GM18873 (cell line): ENCODE measurements around the gene MANF.

Experiments used
- ATAC-seq: cut with Tn5 transposase; IDR thresholded peaks from one replicate; pipeline ENCODE4 v1.9.1; 2021; ENCODE audit warnings: mild to moderate bottlenecking, moderate library complexity, moderate number of reproducible peaks; ENCODE audit not compliant: unreplicated experiment, low FRiP score

Gene MANF

DNA sequence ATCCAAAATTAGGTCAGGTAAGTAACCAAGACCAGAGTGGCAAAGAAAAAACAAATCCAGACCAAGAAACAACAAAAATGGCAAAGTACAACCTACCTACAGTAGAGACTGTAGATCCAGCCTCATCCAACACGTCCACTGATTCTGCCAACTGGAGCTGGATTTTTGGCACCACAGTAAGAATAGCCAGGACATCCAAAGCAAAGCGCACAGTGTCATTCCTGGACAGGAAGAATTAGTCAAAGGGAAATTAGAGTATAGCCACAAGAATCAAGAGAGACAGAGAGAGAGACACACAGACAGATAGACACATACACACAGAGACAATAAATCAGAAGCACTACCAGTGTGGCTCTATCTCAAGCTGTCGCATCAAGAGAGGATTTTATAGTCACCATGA lies 37.1 kb downstream of the MANF start:
- ATAC-seq = no peak

DNA sequence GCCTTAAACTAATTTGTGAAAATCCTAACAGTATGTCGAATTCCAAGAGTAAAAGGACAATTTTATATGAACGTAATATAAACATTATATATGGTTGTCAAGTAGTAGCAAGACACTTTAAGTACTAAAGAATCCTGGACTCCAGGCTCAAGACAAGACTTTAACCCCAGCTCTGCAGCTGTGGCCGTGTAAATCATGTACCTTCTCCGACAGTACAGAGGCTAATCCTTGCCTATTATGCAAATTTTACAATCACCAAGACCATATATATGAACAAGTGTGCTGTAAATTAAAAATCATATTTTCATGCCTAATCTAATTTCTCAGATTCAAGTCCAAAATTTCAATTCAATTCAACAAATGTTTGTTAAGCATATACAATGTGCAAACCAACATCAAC lies 41.8 kb downstream of the MANF start:
- ATAC-seq = no peak

DNA sequence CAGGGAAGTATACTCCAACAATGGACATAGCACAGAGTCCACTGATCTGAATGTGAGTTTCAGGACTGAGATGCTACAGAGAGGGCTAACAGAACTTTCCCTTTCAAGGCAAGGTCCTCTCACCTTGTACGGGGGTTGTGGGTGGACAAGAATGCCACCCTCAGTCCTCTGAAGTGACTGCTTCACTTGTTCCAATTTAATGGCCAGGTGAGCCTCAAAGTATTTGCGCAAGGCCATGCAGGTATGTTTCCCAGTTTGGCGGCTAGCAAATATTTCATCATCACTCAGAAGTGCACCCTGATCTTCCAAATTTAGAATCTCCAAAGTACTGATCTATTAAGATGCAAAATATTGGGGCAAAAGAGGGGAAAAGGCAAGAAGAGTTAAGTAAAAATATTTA lies 44.0 kb downstream of the MANF start:
- no peak for ATAC-seq

DNA sequence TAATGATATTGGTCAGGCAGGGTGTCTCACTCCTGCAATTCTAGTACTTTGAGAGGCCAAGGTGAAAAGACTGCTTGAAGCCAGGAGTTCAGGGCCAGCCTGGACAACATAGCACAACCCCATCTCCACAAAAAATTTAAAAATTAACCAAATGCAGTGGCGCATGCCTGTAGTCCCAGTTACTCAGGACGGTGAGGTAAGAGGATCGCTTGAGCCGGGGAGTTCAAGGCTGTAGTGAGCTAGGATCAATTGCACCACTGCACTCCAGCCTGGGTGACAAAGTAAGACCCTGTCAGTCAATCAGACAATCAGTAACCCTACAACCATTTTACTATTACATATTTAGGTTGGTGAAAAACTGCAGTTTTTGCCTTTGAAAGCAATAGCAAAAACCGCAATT lies 49.0 kb downstream of the MANF start:
- ATAC-seq = no peak

DNA sequence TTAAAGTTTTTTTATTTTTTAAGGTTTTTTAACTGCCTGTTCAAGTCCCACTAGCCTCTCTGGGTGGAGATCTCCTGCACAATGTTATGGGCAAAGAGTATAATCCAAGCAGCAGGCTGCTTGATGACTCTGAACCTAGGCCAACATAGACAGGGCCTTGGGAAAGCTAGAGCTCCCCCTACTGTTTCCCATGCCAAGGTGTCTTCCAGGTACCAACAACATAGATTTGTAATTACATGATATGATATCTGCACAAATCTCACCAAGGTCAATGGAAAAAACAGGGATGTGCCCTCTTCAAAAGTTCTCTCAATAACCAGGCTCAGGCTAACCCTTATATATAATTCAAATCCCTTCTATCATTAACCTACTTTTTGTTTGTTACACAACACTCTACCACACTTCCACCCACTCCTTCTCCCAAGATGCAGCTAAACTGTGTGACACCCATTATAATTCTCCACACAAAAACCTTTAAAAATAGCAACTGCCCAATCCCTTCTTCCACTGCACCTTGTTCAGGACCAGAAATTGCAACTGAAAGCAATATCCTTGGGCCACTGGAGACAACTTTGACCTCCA lies 49.7 kb downstream of the MANF start:
- ATAC-seq = no peak

DNA sequence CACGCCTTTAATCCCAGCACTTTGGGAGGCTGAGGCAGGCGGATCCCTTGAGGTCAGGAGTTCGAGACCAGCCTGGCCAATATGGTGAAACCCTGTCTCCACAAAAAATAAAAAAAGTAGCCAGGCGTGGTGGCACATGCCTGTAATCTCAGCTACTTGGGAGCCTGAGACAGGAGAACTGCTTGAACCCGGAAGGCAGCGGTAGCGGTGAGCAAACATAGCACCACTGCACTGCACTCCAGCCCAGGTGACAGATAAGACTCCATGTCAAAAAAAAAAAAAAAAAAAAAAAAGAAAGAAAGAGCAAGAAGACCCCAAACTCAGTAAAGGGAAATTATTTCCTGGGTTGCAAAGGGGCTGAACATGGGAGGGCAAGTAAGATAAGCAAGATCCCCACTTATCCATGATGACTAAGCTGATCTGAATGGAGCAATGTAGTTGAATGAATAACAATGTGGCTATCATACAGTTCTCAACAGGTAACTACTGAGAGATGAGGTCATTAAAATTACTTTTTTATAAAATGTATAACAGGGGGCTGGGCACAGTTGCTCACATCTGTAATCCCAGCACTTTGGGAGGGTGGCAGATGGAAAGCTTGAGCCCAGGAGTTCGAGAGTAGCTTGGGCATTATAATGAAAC lies 52.0 kb downstream of the MANF start:
- ATAC-seq = no peak
